Left renal cortex interstitium (tissue), 4 donors: ENCODE data around the gene USH2A. TPM values are rescaled to one million over a fixed set of nuclear protein-coding genes. Genes with fewer than 3 reads are reported as not detected.

Source experiments
- DNase-seq, 4 donors: peaks; one replicate each; pipeline ENCODE4 v3.0.0-alpha.2; 2013; ENCODE audit warnings: low read depth in 4 of 4, low spot score in 2 of 4, missing footprints in 1 of 4
- polyA plus RNA-seq, 4 donors: library from polyadenylated mRNA; unstranded; fragments of 120-200 nt; gene quantifications; one replicate each; pipeline ENCODE4 v1.2.1, GENCODE V29; 2013; ENCODE audit not compliant: insufficient read length in 4 of 4

USH2A gene
- polyA plus RNA-seq, 4 donors = 0.13 to 0.42 (median 0.37) TPM

GRCh38 chr1:215890438-215890837, 532.8 kb downstream of the USH2A start:
- DNase-seq = no peak

DNA sequence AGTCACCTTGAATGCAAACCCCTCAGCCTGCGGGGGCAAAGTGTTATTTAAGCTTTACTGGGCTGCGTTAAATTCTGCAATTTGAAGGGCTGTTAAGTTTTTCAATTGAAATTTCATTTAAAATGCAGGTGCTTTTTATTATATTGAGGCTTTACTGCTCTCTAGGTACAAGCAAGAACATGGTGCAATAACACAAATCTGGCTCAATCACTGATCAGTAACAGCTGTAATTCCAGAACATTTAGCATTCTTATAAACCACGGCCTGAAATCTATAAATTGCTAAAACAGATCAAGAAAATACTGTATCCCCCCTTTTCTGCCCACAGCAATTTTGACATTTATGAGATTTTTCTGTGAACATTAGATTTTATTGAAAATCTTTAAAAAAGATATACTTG, 533.4 kb downstream of the USH2A start:
- no peak for DNase-seq

- no peak for DNase-seq
These were observed 535.1 kb downstream of the USH2A start for GRCh38 chr1:215888159-215888558.

DNA sequence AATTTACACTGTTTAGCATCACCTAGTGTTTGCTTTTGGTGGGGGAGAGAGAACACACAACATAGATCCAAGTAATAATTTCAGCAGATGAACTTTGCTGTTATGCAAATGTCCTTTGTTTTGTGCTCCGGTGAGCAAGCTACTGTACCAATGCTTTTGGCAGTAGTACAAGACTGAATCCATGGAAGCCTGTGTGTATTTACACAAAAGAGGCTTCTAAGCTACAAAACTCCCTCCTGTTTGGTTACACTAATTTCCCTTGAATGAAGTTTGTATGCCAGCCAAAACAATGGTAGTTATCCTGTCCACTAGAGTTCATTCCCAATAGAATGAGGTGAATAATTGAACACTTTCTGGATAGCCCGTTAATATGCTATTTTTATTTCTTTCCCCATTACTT, 535.6 kb downstream of the USH2A start:
- DNase-seq = no peak

DNA sequence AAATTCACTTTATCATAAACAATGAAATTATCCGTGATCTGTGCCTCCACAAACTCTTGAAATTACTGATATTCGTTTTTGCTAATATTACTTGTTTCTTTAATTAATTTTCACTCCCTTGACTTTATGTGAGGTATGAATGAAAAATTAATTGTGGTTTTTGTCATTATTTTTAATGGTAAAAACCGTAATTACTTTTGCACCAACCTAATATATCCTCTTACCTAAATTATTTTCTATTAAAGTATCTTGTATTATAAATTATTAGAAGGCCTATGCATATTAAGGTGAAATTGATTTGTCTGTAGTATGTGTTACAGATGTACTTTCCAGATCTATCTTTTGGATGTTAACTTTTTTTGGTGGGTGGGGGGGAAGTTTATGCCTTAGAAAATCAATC, 540.2 kb downstream of the USH2A start:
- DNase-seq = no peak

DNA sequence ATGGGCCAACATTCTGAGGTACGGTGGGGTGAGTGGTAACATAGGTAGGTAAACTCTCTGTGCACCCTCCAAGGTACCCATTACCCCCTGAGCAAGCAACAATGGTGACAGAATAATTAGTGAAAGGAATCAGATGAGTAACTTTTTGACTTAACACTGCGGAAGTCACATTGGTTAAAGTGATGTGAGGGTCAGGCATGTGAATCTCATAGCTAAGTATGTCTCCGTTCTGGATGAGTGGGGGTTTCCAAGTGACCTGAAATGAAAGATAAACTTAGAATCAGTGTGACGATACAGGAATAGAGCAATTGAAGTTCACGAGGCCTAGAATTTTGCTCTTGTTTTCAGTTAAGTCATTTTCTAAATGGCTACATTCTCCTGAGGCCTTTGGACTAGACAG, 544.4 kb downstream of the USH2A start:
- DNase-seq = no peak

- no peak for DNase-seq
These were observed 545.1 kb downstream of the USH2A start for GRCh38 chr1:215878128-215878527.

DNA sequence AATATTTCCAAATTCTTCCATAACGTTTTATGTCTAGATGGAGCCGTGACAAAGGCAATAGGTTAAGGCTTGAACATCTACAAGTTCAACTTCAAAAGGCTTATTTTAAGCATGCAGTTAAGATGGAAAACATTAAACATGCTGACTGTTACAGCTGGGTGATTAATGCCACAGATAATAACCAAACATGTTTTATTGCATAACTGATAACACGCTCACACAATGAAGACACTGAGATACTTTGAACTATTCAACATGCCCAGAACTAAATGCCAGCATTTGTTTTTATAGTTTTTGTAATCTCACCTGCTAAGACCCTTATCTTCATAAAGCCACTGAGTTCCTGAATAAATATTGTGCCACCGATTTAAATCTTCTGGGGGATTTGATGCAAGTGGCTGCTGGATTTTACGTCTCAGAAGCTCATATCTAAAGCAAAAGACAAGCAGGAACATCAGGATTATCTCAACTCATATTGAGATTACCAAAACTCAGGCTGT, 545.7 kb downstream of the USH2A start:
- no peak for DNase-seq

DNA sequence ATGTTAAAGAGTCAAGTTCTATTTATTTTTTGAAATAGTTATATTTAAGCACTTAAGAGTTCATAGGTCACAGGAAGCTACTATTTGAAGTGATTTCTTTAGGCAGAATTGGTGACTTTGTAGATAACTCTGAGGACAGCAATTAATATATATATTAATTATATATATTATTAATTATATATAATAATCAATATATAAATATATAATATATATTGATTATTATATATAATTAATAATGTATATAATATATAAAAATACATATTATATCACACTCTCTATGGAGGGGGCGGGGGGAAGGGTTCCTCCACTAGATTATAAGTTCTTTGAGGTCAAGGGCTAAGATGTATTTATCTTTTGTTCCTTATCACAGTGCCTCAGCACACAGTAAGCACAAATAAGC, 547.5 kb downstream of the USH2A start:
- no peak for DNase-seq

DNA sequence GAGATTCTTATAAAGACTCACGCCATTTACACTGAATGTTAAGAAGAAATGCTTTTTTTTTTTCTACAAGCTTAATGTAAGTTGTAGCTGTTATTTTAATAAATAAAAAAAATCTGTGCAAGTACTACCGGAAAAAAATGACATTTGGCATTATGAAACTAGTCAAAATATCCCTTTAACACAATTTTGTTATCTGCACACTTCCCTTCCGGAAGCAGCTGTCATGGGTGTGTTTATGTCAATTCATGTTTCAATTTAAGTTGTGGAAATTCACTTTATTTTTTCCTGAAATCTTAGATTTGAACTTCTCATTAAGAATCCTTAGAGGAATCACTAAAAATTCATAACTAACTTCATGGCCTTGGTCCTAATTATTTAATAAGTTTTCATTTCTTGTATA, 548.0 kb downstream of the USH2A start:
- DNase-seq = no peak

DNA sequence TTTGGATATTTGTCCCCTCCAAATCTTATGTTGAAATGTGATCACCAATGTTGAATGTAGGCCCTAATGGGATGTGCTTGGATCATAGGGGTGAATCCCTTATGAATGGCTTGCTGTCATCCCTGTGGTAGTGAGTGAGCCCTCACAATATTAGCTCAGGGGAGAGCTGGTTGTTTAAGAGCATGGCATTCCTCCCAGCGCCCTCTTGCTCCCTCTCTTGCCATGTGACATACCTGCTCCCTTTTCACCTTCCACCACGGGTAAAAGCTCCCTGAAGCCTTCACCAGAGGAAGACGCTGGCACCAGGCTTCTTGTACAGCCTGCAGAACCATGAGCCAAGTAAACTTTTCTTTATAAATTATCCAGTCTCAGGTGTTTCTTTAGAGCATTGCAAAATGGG, 550.6 kb downstream of the USH2A start:
- DNase-seq = no peak

DNA sequence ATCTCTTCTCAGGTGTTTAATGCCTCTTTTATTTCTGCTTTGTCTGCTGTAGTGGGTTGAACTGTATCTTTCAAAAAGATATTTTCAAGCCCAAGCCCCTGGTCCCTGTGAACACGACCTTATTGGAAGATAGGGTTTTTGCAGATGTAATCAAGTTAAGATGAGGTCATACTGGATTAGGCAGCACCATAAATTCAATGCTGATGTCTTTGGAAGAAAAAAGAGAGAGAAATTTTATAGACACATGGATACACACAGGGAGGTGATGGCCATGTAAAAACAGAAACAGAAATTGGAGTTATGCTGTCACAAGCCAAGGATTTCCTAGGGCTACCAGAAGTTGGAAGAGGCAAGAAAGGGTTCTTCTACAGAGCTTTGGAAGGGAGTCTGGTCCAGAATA, 554.7 kb downstream of the USH2A start:
- DNase-seq = no peak

DNA sequence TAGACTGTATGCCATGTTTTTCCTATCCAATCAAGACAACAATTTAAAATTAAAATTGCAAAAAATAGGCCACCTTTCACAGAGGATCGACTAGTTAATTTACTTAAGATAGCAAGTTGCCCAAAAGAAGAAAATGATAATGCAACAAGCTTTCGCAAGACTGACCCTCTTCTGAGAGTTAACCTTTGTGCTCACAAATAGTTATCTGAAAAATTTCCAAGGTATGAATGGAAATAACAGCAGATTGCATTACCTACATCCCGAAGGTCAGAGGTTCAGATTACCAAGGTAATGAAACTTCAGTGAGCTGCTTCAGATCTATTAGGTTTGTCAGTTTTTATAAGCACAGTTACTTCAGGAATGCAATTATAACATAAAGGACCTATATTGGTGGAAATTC, 558.2 kb downstream of the USH2A start:
- DNase-seq = no peak

GRCh38 chr1:215863796-215864195, 559.5 kb downstream of the USH2A start:
- DNase-seq = no peak

- DNase-seq = no peak
These were observed 562.4 kb downstream of the USH2A start for GRCh38 chr1:215860833-215861232.

GRCh38 chr1:215857317-215857716, 565.9 kb downstream of the USH2A start:
- DNase-seq = no peak

GRCh38 chr1:215845234-215845891, 577.9 kb downstream of the USH2A start:
- no peak for DNase-seq

DNA sequence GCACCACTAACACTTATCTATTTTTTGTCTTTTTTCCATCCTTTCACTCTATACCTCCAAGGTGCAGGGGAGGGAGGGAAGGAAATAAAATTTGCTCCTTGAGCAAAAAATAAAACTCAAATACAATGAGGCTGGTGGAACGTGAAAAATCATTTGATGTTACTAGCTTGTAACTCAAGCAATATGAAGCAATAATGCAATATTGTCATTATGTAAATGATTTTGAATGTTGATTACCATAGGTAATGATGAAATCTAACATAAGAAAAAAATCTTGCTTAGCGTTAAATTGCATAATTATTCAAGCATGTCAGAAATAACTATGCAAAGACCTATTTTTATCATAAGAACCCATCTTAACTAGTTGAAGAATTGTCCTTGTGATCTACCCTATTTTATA, 578.5 kb downstream of the USH2A start:
- no peak for DNase-seq

DNA sequence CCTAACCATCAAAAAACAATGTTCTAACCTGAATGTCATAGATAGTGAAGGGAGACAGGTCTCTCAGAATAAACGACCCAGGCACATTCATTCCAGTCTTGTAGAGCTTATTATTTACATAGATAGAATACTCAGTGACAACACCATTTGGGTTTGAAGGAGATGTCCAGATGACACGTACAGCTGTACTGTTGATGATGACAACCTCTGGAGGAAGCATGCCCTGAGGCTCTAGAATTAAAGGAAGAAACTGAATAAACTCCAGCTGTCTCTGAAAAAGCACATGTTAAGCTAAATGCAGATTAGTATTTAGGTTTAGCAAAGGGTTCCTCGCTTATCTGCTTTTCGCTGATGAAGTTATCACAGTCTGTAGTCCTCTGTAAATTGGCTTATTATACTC, 579.0 kb downstream of the USH2A start:
- DNase-seq = no peak

DNA sequence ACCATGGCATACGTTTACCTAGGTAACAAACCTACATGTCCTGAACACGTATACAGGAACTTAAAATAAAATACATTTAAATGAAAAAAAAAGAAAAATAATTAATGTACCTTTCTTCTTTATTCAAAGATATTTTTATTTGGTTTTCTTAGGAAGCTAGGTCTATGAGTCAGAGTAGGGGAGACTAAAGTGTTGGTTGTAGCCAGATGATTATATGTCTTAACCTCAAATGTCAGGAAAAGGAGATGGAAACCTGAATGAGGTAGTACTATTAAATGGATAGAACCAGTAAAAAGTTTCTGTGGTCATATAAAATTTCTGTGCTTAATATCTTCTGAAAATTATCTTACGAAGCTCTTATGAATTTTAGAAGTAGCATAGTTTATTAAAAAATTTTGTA, 580.3 kb downstream of the USH2A start:
- no peak for DNase-seq

- DNase-seq = no peak
These were observed 587.3 kb downstream of the USH2A start for GRCh38 chr1:215835951-215836350.

- DNase-seq = no peak
These were observed 589.1 kb downstream of the USH2A start for GRCh38 chr1:215833941-215834729.
